ENCODE data around the gene RFX1. TPM values are rescaled to one million over a fixed set of nuclear protein-coding genes. Genes with fewer than 3 reads are reported as not detected.

Gene RFX1
- total RNA-seq, 1 donor from 2014 or later: 15.2 TPM

GRCh38 chr19:13955662-13956364 lies 50.3 kb downstream of the RFX1 start:
- no peak for TF ChIP-seq CTCF (IDR thresholded peaks at IDR 0.05; ENCODE audit: borderline replicate concordance)
- no peak for DNase-seq
- peaks cover 64% of the 10 kb centered on the region for H3K36me3 ChIP-seq

GRCh38 chr19:13954185-13954584 lies 51.9 kb downstream of the RFX1 start:
- no peak for TF ChIP-seq CTCF (IDR thresholded peaks at IDR 0.05; ENCODE audit: borderline replicate concordance)
- Histone ChIP-seq H3K9me3 (replicated peaks) (no peaks in the 10 kb centered on the region), H3K27me3 (ENCODE audit: low read depth) (no peaks in the 10 kb centered on the region), H3K4me1 (peaks cover 49% of the 10 kb centered on the region), H3K4me3 (no peak overlapping the region), H3K36me3 (peaks cover 47% of the 10 kb centered on the region), H3K27ac (replicated peaks) (no peak overlapping the region)
- intact Hi-C loops (cut with micrococcal nuclease): no loop called here
- DNase-seq: no peak

More at GRCh38 chr19:13955662-13956364, 50.3 kb downstream of the RFX1 start:
- Histone ChIP-seq H3K9me3 (replicated peaks) (no peaks in the 10 kb centered on the region), H3K4me3 (no peak overlapping the region), H3K4me1 (peaks cover 49% of the 10 kb centered on the region), H3K27ac (replicated peaks) (peak overlapping the region; percentile 65), H3K27me3 (ENCODE audit: low read depth) (no peaks in the 10 kb centered on the region)
- intact Hi-C loops (cut with micrococcal nuclease): no loop called here

GRCh38 chr19:13952931-13953531 lies 53.1 kb downstream of the RFX1 start:
- no peak for DNase-seq
- H3K27me3 ChIP-seq (ENCODE audit: low read depth): no peaks in the 10 kb centered on the region
- H3K4me3 ChIP-seq: peak overlapping the region; percentile 80
- no peak for TF ChIP-seq CTCF (IDR thresholded peaks at IDR 0.05; ENCODE audit: borderline replicate concordance)
- peaks cover 43% of the 10 kb centered on the region for H3K4me1 ChIP-seq
- intact Hi-C loops (cut with micrococcal nuclease): no loop called here
- no peaks in the 10 kb centered on the region for H3K9me3 ChIP-seq (replicated peaks)
- H3K36me3 ChIP-seq: peaks cover 37% of the 10 kb centered on the region
- H3K27ac ChIP-seq (replicated peaks): peak overlapping the region; percentile 83

- TF ChIP-seq CTCF (IDR thresholded peaks at IDR 0.05; ENCODE audit: borderline replicate concordance): no peak
- Histone ChIP-seq H3K9me3 (replicated peaks) (no peaks in the 10 kb centered on the region), H3K27ac (replicated peaks) (peak within 1 kb of the TSS; percentile 83), H3K4me1 (peaks cover 36% of the 10 kb centered on the region), H3K27me3 (ENCODE audit: low read depth) (no peaks in the 10 kb centered on the region), H3K4me3 (peak within 1 kb of the TSS; percentile 80), H3K36me3 (peaks cover 31% of the 10 kb centered on the region)
- peak; percentile 99 for DNase-seq
- intact Hi-C loops (cut with micrococcal nuclease): no loop called here
Measured at GRCh38 chr19:13952154-13952930, 53.8 kb downstream of the RFX1 start, which contains the start of gene DCAF15. Gene DCAF15 (plus strand): TSS chr19:13952509. CDS start chr19:13952513, 4 bp downstream.

- no peak for TF ChIP-seq CTCF (IDR thresholded peaks at IDR 0.05; ENCODE audit: borderline replicate concordance)
- peaks cover 25% of the 10 kb centered on the region for H3K36me3 ChIP-seq
- H3K4me1 ChIP-seq: peaks cover 31% of the 10 kb centered on the region
- no peaks in the 10 kb centered on the region for H3K9me3 ChIP-seq (replicated peaks)
- intact Hi-C loops (cut with micrococcal nuclease): no loop called here
- no peak overlapping the region for H3K27ac ChIP-seq (replicated peaks)
- no peak for DNase-seq
- H3K4me3 ChIP-seq: peak overlapping the region; percentile 80
- H3K27me3 ChIP-seq (ENCODE audit: low read depth): no peaks in the 10 kb centered on the region
Measured at GRCh38 chr19:13951799-13952153, 54.3 kb downstream of the RFX1 start.
